Measurements from ENCODE around the gene EVPL.
"Not testable (repeated sequence)": the region's sequence is repeated elsewhere in the genome, so short reads cannot be mapped to it uniquely, and the experiment has no call there.

Gene EVPL

DNA sequence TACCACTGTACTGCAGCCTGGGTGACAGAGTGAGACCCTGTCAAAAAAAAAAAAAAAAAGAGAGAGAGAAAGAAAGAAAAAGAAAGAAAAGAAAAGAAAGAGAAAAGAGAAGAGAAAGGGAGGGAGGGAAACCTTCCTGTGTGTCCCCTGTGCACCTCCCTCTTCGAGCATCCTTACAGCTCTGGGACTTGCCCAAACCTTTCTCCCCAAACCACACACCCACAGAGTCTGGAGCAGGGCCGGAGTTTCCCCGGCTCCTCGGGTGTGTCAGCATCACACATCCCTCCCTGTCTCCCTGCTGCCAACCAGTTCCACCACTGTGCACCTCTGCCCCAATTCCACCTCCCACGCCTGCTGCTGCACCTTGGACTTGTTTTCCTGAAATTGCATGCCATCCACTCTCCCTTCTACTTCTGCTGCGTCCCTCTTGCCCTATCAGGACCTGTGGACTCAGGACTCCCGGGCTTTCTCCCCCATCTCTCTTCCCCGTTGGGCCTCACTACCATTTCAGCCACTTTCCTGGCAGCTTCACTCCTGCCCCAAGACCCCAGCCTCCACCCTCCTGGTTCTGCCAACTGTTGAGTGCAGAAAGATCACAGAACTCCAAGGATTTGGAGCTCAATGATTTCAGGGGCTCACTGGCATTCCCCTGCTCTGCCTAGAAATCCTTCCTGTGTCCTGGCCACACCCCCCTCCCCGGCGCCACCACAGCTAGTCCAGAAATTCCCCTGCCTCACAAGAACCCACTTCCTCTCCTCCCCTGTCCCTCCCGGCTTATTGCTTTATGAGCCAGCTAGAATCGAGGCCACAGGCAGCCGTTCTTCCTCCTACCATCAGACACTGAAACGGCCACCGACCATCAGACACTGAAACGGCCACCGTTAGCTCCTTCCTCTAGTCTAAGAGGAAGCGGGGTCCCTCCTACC, 30.2 kb downstream of the EVPL start:
- peak; percentile 28 for DNase-seq (ENCODE audit: low spot score)

DNA sequence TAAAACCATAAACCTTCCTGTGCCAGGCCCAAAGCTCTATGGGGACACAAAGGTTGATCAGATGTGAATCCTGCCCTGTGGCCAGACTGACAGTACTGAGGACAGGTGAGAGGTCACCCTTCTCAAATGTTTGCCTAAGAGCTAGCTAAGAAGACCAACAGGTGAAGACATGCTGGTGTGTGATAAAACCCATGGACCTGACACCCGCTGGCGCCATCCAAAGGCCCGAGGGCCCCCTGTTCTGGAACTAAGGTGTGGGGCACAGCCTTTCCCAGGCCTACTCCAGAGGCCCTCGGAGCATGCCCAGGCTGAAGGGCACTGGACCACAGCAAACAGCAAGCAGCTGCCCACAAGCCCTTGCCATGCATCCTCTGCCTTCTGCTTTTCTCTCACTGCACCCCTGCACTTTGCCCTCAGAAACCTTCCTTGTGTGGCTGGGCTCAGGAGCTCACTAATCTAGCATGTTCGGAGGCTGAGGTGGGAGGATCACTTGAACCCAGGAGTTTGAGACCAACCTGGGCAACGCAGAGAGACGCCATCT, 31.7 kb downstream of the EVPL start:
- DNase-seq (ENCODE audit: low spot score), result no peak

DNA sequence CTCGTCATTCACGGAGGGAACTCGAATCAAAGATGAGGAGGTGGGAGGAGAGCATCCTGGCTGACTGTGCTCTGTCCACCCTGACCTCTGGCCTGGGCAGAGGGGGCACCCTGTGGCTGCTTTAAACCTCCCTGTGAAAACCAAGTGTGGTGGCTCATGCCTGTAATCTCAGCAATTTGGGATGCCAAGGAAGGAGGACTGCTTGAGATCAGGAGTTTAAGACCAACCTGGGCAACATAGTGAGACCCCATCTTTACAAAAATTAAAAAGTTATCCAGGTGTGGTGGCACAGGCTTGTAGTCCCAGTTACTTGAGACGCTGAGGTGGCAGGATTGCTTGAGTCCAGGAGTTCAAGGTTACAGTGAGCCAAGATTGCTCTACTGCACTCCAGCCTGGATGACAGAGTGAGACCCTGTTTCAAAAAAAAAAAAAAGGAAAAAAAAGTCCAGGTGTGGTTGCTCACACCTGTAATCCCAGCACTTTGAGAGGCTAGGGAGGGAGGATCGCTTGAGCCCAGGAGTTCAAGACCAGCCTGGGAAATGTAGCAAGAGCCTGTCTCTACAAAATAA, 32.2 kb downstream of the EVPL start:
- DNase-seq (ENCODE audit: low spot score), result no peak

DNA sequence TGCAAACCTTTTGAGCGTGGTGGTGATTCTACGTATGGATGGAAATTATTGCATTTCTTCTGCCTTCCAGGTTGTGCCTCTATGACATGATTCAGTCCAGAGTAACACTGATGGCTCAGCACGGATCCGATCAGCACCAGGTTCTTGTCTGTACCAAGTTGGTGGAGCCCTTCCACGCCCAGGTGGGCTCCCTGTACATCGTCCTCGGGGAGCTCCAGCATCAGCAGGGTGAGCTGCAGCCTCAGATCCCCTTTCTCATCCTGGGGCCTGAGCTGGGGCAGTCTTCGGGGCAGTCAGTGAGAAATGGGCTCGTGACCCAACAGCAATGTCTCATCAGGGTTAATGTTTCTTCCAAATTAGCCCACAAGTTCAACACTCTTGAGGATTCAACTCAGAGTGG, 35.7 kb downstream of the EVPL start:
- DNase-seq (ENCODE audit: low spot score), result no peak

DNA sequence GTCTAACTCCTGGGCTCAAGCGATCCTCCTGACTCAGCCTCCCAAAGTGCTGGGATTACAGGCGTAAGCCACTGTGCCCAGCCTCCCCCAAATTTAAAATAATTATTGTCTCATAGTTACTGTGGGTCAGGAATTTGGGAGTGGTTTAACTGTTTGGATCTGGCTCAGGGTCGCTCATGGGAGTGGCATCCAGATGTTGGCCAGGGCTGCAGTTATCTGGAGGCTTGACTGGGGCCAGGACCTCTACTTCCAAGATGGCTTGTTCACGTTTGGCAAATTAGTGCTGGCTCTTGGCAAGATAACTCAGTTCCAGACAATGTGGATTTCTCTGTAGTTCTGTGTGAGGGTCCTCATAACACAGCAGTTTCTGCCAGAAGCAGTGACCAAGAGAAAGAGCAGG, 40.1 kb downstream of the EVPL start:
- DNase-seq (ENCODE audit: low spot score), result no peak

DNA sequence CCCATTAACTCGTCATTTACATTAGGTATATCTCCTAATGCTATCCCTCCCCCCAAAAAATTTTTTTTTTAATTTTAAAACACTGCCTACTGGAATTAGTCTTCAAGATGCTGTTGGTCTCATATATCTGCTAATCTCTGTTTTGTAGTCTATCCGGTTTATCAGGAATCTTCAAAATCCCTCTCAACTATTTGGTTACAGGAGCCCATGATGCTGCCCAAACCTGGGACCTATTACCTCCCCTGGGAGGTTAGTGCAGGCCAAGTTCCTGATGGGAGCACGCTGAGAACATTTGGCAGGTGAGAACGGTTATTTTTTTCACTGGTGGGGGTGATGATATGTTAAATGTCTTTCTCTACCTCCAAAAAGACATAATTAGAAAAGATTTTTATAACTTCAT, 41.1 kb downstream of the EVPL start:
- no peak for DNase-seq (ENCODE audit: low spot score)

DNA sequence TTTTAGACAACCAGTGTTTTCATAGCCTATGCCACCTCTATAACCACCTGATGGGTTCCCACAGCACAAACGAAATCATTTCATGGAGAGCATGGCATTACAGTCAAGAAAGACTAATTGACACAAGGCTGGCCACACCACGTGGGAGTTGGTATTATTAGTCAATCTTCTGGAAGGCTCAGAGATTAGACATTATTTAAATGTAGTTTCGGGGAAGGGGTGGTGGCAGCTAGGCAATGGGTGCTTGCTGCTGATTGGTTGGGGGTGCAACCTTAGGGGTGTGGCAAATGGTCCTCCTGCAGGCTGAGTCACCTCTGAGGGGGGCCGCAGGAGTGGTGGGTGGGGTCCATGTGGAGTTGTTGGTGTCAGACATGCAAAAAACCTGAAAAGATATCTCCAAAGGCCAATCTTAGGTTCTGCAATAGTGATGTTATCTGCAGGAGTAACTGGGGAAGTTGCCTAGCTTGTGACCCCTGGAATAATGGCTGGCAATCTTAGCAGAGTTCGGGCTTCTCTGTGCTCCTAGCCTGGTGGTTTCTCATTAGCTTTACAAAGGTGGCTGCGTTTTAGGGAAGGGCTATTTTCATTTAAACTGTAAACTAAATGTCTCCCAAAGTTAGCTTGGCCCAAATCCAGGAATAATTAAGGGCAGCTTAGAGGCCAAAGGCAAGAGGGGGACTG, 43.5 kb downstream of the EVPL start:
- no peak for DNase-seq (ENCODE audit: low spot score)

DNA sequence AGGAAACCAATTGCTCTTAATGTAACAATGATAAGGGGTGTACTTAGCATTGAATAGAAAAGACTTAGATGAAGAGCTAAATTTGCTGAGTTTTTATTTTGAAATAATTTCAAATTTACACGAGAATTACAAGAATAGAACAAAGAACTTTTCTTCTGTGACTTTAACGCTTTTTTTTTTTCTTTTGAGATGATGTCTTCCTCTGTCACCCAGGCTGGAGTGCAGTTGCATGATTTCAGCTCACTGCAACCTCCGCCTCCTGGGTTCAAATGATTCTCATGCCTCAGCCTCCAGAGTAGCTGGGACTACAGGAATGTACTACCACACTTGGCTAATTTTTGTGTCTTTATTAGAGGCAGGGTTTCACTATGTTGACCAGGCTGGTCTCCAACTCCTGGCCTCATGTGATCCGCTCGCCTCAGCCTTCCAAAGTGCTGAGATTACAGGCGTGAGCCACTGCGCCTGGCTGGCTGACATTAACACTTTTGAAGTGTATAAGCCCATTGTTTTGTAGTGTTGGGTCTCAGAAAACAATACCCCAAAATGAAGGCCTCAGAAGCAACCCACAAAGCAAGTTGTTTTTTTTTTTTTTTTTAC, 46.0 kb downstream of the EVPL start:
- DNase-seq (ENCODE audit: low spot score), result no peak

DNA sequence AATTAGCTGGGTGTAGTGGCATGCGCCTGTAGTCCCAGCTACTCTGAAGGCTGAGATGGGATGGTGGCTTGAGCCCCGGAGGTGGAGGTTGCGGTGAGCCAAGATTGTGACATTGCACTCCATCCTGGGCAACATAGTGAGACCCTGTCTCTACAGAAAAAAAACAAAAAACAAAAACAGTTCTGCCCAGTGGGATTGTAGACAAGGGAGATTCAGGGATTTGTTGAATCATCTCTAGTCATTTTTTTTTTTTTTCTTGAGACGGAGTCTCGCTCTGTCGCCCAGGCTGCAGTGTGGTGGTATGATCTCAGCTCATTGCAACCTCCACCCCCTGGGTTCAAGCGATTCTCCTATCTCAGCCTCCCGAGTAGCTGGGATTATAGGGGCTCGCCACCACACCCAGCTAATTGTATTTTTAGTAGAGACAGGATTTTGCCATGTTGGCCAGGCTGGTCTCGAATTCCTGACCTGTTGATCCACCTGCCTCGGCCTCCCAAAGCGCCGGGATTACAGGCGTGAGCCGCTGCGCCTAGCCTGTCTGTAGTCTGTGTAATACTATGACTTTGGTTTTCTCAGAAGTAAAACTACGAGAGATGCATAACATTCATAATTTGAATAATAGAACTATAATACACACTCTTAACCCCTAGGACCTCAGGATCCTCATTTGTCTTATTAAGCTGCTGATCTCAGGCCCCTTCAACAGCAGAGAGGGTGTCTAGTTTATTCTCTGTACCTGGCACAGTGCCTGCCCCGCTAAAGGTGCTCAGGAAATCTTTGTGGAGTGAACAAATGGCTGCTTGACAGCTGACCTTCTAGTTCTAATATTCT, 46.7 kb downstream of the EVPL start:
- no peak for DNase-seq (ENCODE audit: low spot score)

DNA sequence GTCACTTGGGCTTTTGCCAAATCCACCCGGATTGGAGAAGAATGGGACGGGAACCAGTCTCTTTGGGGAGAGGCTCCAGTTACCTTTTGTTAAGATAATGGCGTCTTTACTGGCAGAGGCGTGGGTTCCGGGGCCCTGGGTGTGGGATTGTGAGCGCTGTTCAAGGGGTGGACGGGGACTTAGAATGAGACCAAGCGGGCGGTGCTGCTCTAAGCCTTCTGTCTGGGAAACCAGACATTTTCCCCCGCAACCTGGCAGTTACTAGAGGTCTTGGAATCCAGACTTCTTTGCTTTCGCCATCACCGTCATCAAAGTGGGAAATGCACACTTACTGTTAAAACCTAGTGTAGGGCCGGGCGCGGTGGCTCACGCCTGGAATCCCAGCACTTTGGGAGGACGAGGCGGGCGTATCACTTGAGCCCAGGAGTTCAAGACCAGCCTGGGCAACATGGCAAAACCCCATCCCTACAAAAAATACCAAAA, 47.4 kb downstream of the EVPL start:
- no peak for DNase-seq (ENCODE audit: low spot score)

DNA sequence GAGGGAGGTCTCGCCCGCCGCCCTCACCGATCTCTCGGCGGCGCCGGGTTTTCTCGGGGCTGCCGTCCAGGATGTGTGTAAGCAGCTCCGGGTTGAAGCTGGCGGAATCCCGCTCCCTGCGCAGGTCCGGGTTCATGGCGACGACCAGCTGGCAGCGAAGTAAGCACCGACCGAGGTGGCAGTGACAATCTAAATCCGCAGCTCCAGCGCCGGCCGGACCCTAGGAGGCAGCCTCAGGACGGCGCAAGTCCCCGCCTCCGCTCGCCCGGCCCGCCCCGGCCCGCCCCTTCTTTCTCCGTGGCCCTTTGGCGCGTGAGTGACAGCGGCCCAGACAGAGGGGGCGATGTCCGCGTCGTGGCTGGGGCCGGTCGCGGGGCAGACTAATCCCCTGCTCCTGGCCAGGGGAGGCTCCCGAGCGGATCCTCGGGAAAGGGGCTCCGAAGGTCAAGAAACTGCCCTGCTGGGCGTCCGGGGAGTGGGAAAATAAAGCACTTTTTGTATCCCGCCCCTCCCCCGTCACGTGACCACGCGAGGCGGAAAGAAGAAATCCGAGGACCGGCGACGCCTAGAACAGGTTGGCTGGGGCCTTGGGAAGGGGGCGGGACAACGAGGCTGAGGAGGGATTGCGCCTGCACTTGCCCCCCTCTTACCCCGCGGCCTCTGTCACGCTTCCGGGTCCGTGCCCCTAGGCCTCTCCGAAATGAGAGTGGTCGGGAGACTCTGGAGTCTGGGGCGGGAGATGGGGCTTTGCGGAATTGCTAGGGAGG, 48.0 kb downstream of the EVPL start, which contains the start of the genes ACOX1 and TEN1:
Gene ACOX1, minus strand, starts transcription at position 229 of the 767 bp plus-strand sequence. Its CDS starts 93 bp downstream, at position 136.
Gene TEN1, plus strand, starts transcription at position 303 of the 767 bp plus-strand sequence. CDS start 6,953 bp downstream, outside the sequence.
- DNase-seq (ENCODE audit: low spot score), result peak; percentile 94

DNA sequence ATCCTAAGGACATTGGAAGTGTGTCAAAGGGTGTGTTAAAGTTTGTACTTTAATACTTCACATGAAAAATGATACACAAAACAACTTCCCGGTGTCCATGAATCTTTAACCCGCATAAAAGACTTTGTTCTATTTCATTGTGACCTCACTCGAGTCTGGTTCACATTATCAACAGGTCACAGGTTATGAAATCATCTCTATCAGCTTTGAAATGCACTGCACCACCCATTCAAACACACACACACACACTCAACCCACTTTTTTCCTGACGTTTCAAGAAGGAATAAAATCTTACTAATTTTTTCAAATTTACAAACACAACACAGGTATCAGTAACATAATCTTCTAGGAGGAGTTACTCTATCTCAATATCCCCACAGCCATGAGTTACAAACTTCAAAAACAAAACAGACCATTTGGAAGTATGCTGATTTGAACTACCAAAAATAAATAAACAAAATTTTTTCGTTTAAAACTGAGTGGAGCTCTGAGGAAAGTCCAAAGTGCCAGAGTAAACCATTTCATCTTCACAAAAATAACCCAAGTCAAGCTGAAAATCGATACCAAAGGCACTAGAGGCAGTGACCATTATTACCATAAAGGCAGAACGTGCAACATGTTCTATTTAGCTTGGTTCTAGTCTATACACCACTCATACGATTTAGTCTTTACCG, 50.8 kb downstream of the EVPL start:
- DNase-seq (ENCODE audit: low spot score), result no peak

DNA sequence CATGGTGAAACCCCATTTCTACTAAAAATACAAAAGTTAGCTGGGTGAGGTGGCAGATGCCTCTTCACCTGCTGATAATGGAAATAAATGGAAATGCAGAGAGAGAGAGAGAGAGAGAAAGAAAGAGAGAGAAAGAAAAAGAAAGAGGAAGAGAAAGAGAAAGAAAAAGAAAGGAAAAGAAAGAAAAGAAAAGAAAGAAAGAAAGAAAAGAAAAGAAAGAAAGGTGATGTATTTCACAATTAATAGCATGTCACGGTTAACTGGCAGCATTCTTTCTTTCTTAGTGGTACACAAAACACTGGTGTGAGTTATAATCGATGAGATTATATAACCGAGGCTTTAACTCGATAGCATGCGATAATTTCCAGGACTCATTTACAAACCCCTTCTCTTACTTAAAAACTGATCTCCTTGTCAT, 51.3 kb downstream of the EVPL start:
- no peak for DNase-seq (ENCODE audit: low spot score)

DNA sequence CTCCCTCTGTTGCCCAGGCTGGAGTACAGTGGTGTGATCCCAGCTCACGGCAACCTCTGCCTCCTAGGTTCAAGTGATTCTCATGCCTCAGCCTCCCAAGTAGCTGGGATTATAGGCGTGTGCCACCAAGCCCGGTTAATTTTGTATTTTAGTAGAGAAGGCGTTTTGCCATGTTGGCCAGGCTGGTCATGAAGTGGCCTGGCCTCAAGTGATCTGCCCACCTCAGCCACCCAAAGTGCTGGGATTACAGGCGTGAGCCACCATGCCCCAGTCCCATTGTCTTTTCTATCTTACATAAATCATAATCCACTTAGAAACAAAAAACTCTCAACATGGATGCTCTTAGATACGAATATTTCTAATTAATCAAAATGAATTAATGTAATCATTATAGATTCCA, 51.9 kb downstream of the EVPL start:
- DNase-seq (ENCODE audit: low spot score), result not testable (repeated sequence)

DNA sequence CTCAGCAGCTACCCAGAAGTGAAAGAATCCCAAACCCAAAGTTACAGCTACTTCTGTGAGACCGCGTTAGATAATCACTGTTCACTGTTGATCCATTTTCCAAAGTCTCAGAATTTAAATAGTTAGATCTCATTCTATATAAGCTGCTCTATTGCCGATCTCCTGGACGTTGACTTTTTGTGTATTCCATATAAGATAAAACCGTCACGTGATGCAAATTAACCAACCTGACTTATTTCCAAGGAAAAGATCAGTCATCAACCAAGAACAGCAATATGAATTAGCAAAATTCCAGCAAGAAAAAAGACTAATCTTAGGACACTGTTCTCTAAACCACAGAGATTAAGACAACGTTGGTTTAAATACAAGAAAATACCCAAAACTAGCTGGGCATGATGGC, 56.5 kb downstream of the EVPL start:
- DNase-seq (ENCODE audit: low spot score), result no peak

DNA sequence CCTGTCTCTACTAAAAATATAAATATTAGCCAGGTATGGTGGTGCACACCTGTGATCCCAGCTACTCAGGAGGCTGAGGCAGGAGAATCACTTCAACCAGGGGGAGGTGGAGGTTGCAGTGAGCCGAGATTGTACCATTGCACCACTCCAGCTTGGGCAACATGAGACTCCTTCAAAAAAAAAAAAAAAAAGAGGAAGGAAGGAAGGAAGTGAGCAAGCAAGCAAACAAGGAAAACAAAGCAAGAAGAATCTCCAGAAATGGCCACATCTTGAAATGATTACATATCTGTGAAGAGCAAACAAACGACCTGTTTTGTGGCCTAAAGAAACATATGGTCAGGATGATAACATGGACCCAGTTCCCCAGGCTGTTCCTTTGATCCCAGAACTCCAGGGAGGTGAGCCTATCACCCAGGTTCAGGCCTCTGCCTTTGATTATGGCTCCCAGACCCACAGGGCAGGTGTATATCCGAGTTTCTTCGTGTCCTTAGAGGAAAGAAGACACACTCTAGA, 57.0 kb downstream of the EVPL start:
- no peak for DNase-seq (ENCODE audit: low spot score)

DNA sequence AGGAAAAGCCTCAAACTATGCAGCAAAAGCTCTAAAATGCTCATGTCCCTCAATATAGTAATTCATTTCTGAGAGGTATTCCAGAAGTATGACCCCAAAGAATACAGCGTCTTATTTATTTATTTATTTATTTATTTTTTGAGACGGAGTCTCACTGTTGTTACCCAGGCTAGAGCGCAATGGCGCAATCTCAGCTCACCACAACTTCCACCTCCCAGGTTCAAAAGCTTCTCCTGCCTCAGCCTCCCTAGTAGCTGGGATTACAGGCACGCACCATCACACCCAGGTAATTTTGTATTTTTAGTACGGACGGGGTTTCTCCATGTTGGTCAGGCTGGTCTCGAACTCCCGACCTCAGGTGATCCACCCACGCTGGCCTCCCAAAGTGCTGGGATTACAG, 58.1 kb downstream of the EVPL start:
- DNase-seq (ENCODE audit: low spot score), result not testable (repeated sequence)

DNA sequence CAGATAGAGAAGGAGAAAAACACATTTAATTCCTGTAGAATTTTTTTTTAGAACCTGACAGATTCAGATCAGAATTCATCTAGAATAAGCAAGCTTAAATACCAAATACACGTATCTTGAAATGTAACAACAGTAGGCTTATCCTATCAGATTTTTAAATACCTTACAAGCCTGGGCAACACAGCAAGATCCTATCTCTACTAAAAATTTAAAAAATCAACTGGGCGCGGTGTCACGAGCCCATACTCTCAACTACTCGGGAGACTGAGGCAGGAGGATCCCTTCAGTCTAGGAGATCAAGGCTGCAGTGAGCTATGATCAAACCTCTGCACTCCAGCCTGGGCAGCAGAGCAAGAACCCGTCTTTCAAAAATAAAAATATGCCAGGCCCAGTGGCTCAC, 61.6 kb downstream of the EVPL start:
- no peak for DNase-seq (ENCODE audit: low spot score)

DNA sequence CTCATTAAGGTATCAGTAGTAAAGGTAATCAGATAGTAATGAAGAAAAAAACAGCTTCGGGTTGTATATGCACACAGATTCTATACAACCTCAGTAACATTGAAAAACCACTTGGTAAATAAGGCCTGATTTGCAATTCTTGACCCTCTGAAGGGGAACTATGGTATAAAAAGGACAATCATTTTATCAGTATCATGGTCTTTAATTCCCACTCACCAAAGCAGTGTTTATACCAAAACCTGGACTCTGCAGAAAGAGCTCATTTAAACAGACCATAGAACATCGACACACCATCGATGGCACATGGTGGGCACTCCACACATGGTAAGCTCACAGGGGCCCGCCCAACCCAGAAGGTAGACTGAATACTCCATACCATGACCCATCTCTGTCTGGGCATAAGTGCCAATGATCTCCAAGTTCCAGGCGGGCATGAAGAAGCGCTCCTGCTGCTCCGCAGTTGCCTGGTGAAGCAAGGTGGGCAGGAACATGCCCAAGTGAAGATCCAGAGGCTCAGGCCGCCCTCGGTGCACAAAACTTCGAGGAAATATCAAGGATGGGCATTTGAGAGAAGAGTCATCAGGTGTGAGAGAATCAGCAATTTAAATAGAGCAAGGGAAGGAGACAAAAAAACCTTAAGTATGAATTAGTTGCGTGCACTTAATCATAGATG, 67.1 kb downstream of the EVPL start:
- no peak for DNase-seq (ENCODE audit: low spot score)

All from CD4-positive, alpha-beta T cell treated with Interleukin-15 for 4 hours (primary cell).